GM23248 (cell line): ENCODE measurements around the gene TBRG4. TPM values are rescaled to one million over a fixed set of nuclear protein-coding genes. Genes with fewer than 3 reads are reported as not detected.

ENCODE experiments used
- DNase-seq: peaks from one replicate; pipeline ENCODE4 v3.0.0-alpha.2; 2015
- H2AFZ ChIP-seq: fragments of 200-600 bp; sonication (generic); 2 replicates; pipeline ENCODE4 v1.6.1; 2016; ENCODE audit warnings: antibody characterized with exemption
- H3F3A ChIP-seq: fragments of 200-600 bp; sonication (generic); 2 replicates; pipeline ENCODE4 v1.6.1; 2016; ENCODE audit warnings: mild to moderate bottlenecking, antibody characterized with exemption, mixed run types; ENCODE audit not compliant: insufficient read depth
- H3K27ac ChIP-seq: fragments of 200-600 bp; sonication (generic); 2 replicates; pipeline ENCODE4 v1.5.1; 2016; ENCODE audit warnings: mild to moderate bottlenecking
- H3K27me3 ChIP-seq: fragments of 200-600 bp; sonication (generic); replicated peaks from 2 replicates; pipeline ENCODE4 v1.6.1; 2016; ENCODE audit warnings: mild to moderate bottlenecking; ENCODE audit not compliant: insufficient read depth
- H3K36me3 ChIP-seq: fragments of 200-600 bp; sonication (generic); 2 replicates; pipeline ENCODE4 v1.6.1; 2016; ENCODE audit warnings: low read depth, mild to moderate bottlenecking
- H3K4me1 ChIP-seq: fragments of 200-600 bp; sonication (generic); 2 replicates; pipeline ENCODE4 v1.6.1; 2016; ENCODE audit warnings: mild to moderate bottlenecking; ENCODE audit not compliant: insufficient read depth
- H3K4me2 ChIP-seq: fragments of 200-600 bp; sonication (generic); one replicate; pipeline ENCODE4 v1.6.1; 2016; ENCODE audit warnings: mild to moderate bottlenecking; ENCODE audit not compliant: unreplicated experiment
- H3K4me3 ChIP-seq: fragments of 200-600 bp; sonication (generic); 2 replicates; pipeline ENCODE4 v1.5.1; 2016; ENCODE audit warnings: mild to moderate bottlenecking
- H3K79me2 ChIP-seq: fragments of 200-600 bp; sonication (generic); 2 replicates; pipeline ENCODE4 v1.6.1; 2016; ENCODE audit warnings: mild to moderate bottlenecking; ENCODE audit not compliant: insufficient read depth
- H3K9ac ChIP-seq: fragments of 200-600 bp; sonication (generic); 2 replicates; pipeline ENCODE4 v1.6.1; 2016; ENCODE audit warnings: mild to moderate bottlenecking
- H3K9me2 ChIP-seq: fragments of 200-600 bp; sonication (generic); 2 replicates; pipeline ENCODE4 v1.6.1; 2016; ENCODE audit warnings: mixed run types, mild to moderate bottlenecking, moderate library complexity; ENCODE audit not compliant: insufficient read depth
- H3K9me3 ChIP-seq: fragments of 200-600 bp; sonication (generic); one replicate; pipeline ENCODE4 v1.6.1; 2017; ENCODE audit warnings: low read depth
- H4K20me1 ChIP-seq: fragments of 200-600 bp; sonication (generic); 2 replicates; pipeline ENCODE4 v1.6.0; 2016; ENCODE audit not compliant: insufficient read depth
- EZH2 ChIP-seq: fragments of 200-600 bp; sonication (generic); IDR thresholded peaks from 2 replicates; pipeline ENCODE4 v1.6.1; 2018; ENCODE audit warnings: antibody characterized with exemption, mild to moderate bottlenecking; ENCODE audit not compliant: insufficient read depth, poor library complexity, severe bottlenecking
- EZH2phosphoT487 ChIP-seq: fragments of 200-600 bp; sonication (generic); IDR thresholded peaks from 2 replicates; pipeline ENCODE4 v1.6.1; 2018; ENCODE audit warnings: antibody characterized with exemption, moderate library complexity, mild to moderate bottlenecking, low read depth; ENCODE audit not compliant: insufficient read depth
- WGBS, 2 experiments: methylation state at CpG; one replicate each; pipeline ENCODE4 v1.1.6; 2015 to 2017; ENCODE audit warnings: low lambda C conversion rate in 2 of 2, low coverage in 1 of 2; ENCODE audit errors: missing lambda C conversion rate in 2 of 2; 5-methylcytosine and 5-hydroxymethylcytosine counted together
- in situ Hi-C: fragments of 300-500 bp; cut with MboI; formaldehyde crosslinking; loops from 2 replicates; pipeline ENCODE4 v1.15.0; 2020
- polyA plus RNA-seq: library from polyadenylated mRNA; unstranded; fragments of >200 nt; fragmentation: Nextera tagmentation; extraction: Ambion mirVana; gene quantifications from 2 replicates; pipeline ENCODE4 v1.2.1, GENCODE V29; 2016
- total RNA-seq: library from RNA; depleted of rRNA; stranded (reverse); fragments of >200 nt; shearing (Covaris generic); gene quantifications from 2 replicates; pipeline ENCODE4 v1.2.3, GENCODE V29; 2014

TBRG4 gene
- total and polyA plus RNA-seq, 2 experiments from 2014 or later, result 55.8 to 62.7 TPM

- TF ChIP-seq EZH2phosphoT487, result no peak
- no peak for TF ChIP-seq EZH2
- H3K4me3 ChIP-seq, result no peak overlapping the region
- no peaks in the 10 kb centered on the region for H3K79me2 ChIP-seq
- no peaks in the 10 kb centered on the region for H3K36me3 ChIP-seq
- peaks cover 10% of the 10 kb centered on the region for H3K4me1 ChIP-seq
- H3K27ac ChIP-seq, result no peak overlapping the region
- H4K20me1 ChIP-seq, result no peaks in the 10 kb centered on the region
- WGBS, 2 experiments, result 62 to 71% methylated on average over 4 of the region's 4 CpGs
- H3K9ac ChIP-seq, result no peak overlapping the region
- in situ Hi-C loops, result loop anchor here (25.0 kb wide), 1 partner anchor 279 kb away; no protein-coding TSS in a partner anchor
- peaks cover 7% of the 10 kb centered on the region for H3F3A ChIP-seq
- no peaks in the 10 kb centered on the region for H3K27me3 ChIP-seq
- no peaks in the 10 kb centered on the region for H3K9me2 ChIP-seq
- no peak for DNase-seq
- no peaks in the 10 kb centered on the region for H3K9me3 ChIP-seq
- H3K4me2 ChIP-seq, result no peak overlapping the region
- H2AFZ ChIP-seq, result no peak overlapping the region
These were observed 29.3 kb upstream of the TBRG4 start for GRCh38 chr7:45140827-45141226.

GRCh38 chr7:45138433-45139267 lies 27.2 kb upstream of the TBRG4 start:
- H3K4me2 ChIP-seq, result no peak overlapping the region
- H3K9me3 ChIP-seq, result no peaks in the 10 kb centered on the region
- no peak overlapping the region for H2AFZ ChIP-seq
- H3K9me2 ChIP-seq, result no peaks in the 10 kb centered on the region
- in situ Hi-C loops, result loop anchor here (25.0 kb wide), 1 partner anchor 276 kb away; no protein-coding TSS in a partner anchor
- TF ChIP-seq EZH2phosphoT487 (no peak), EZH2 (no peak)
- H3K9ac ChIP-seq, result no peak overlapping the region
- H3K27ac ChIP-seq, result no peak overlapping the region
- no peaks in the 10 kb centered on the region for H3K27me3 ChIP-seq
- H3K4me3 ChIP-seq, result no peak overlapping the region
- no peaks in the 10 kb centered on the region for H4K20me1 ChIP-seq
- 56 to 59% methylated on average over 10 of the region's 10 CpGs for WGBS, 2 experiments
- no peaks in the 10 kb centered on the region for H3K79me2 ChIP-seq
- peak; percentile 19 for DNase-seq
- no peaks in the 10 kb centered on the region for H3K36me3 ChIP-seq
- peaks cover 2% of the 10 kb centered on the region; the same call in 1 of the 2 replicates for H3F3A ChIP-seq
- H3K4me1 ChIP-seq, result peaks cover 6% of the 10 kb centered on the region; the same call in 1 of the 2 replicates

GRCh38 chr7:45136106-45137060 lies 24.9 kb upstream of the TBRG4 start:
- Histone ChIP-seq H3K9me2 (no peaks in the 10 kb centered on the region), H3K4me1 (no peaks in the 10 kb centered on the region; the same call in 1 of the 2 replicates), H3K36me3 (no peaks in the 10 kb centered on the region), H3K79me2 (no peaks in the 10 kb centered on the region), H4K20me1 (no peaks in the 10 kb centered on the region), H3K9me3 (no peaks in the 10 kb centered on the region), H3K4me2 (no peak overlapping the region), H3K4me3 (no peak overlapping the region), H3K27ac (no peak overlapping the region), H2AFZ (0 out of 2 replicates have a peak overlapping the region, but pooled peaks have one; percentile 42), H3K9ac (no peak overlapping the region), H3K27me3 (no peaks in the 10 kb centered on the region), H3F3A (no peaks in the 10 kb centered on the region)
- peak; percentile 77 for DNase-seq
- TF ChIP-seq EZH2phosphoT487, result no peak
- in situ Hi-C loops, result loop anchor here (25.0 kb wide), 1 partner anchor 274 kb away; no protein-coding TSS in a partner anchor
- 34% methylated on average over 9 of the region's 9 CpGs for WGBS, 2 experiments

- no peak overlapping the region for H2AFZ ChIP-seq
- H3K27me3 ChIP-seq, result no peaks in the 10 kb centered on the region
- in situ Hi-C loops, result loop anchor here (25.0 kb wide), 1 partner anchor 272 kb away; no protein-coding TSS in a partner anchor
- no peak for DNase-seq
- H3K79me2 ChIP-seq, result no peaks in the 10 kb centered on the region
- no peaks in the 10 kb centered on the region for H3K36me3 ChIP-seq
- H3K27ac ChIP-seq, result no peak overlapping the region
- no peaks in the 10 kb centered on the region; the same call in 1 of the 2 replicates for H3K4me1 ChIP-seq
- H4K20me1 ChIP-seq, result no peaks in the 10 kb centered on the region
- no peak overlapping the region for H3K9ac ChIP-seq
- H3K9me3 ChIP-seq, result no peaks in the 10 kb centered on the region
- no peak overlapping the region for H3K4me2 ChIP-seq
- H3K4me3 ChIP-seq, result no peak overlapping the region
- no peaks in the 10 kb centered on the region for H3K9me2 ChIP-seq
- TF ChIP-seq EZH2phosphoT487, result no peak
- no peak for TF ChIP-seq EZH2
- WGBS, 2 experiments, result 76 to 79% methylated on average over 7 of the region's 7 CpGs
- H3F3A ChIP-seq, result no peaks in the 10 kb centered on the region
These were observed 22.4 kb upstream of the TBRG4 start for GRCh38 chr7:45133877-45134276.
